HepG2 (cell line): Measurements from ENCODE around the gene NECAP2. TPM values are rescaled to one million over a fixed set of nuclear protein-coding genes. Genes with fewer than 3 reads are reported as not detected.

Experiments used
- ATRX ChIP-seq: sonication (generic); formaldehyde crosslinking; IDR thresholded peaks from 2 replicates; pipeline ENCODE4 v1.4.0; 2020; ENCODE audit warnings: missing genetic modification reagents, borderline replicate concordance
- BRD4 ChIP-seq: sonication (generic); formaldehyde crosslinking; IDR thresholded peaks from 2 replicates; pipeline ENCODE4 v1.4.0; 2020; ENCODE audit warnings: missing genetic modification reagents
- ELF4 ChIP-seq: sonication (generic); formaldehyde crosslinking; IDR thresholded peaks from 2 replicates; pipeline ENCODE4 v1.5.0; 2020; ENCODE audit warnings: missing genetic modification reagents, mild to moderate bottlenecking, moderate library complexity, borderline replicate concordance
- KDM2A ChIP-seq: sonication (generic); formaldehyde crosslinking; IDR thresholded peaks from 2 replicates; pipeline ENCODE4 v1.4.0; 2020; ENCODE audit warnings: low read depth, missing genetic modification reagents, borderline replicate concordance
- MAF1 ChIP-seq: sonication (generic); formaldehyde crosslinking; IDR thresholded peaks from 2 replicates; pipeline ENCODE4 v1.5.0; 2020; ENCODE audit warnings: missing genetic modification reagents, borderline replicate concordance
- PAX8 ChIP-seq: sonication (generic); formaldehyde crosslinking; IDR thresholded peaks from 2 replicates; pipeline ENCODE4 v1.8.0; 2022; ENCODE audit warnings: mild to moderate bottlenecking, missing genetic modification reagents, borderline replicate concordance
- SIN3A ChIP-seq: IDR thresholded peaks from 2 replicates; pipeline ENCODE4 v1.6.1; 2011; ENCODE audit warnings: low read depth, mild to moderate bottlenecking, control low read depth, low read length, borderline replicate concordance
- SMAD9 ChIP-seq: sonication (generic); formaldehyde crosslinking; IDR thresholded peaks from 2 replicates; pipeline ENCODE4 v1.5.1; 2020; ENCODE audit warnings: mild to moderate bottlenecking, missing genetic modification reagents
- SNAI1 ChIP-seq: sonication (generic); formaldehyde crosslinking; IDR thresholded peaks from 2 replicates; pipeline ENCODE4 v1.5.0; 2020; ENCODE audit warnings: mild to moderate bottlenecking, missing genetic modification reagents, borderline replicate concordance
- ZNF224 ChIP-seq: sonication (generic); formaldehyde crosslinking; IDR thresholded peaks from 2 replicates; pipeline ENCODE4 v1.5.0; 2020; ENCODE audit warnings: mild to moderate bottlenecking, missing genetic modification reagents
- ZNF234 ChIP-seq: sonication (generic); formaldehyde crosslinking; conservative IDR thresholded peaks from 2 replicates; pipeline ENCODE4 v1.5.1; 2020; ENCODE audit warnings: mild to moderate bottlenecking, missing genetic modification reagents
- ZNF317 ChIP-seq: sonication (generic); formaldehyde crosslinking; IDR thresholded peaks from 2 replicates; pipeline ENCODE4 v1.5.0; 2020; ENCODE audit warnings: mild to moderate bottlenecking, missing genetic modification reagents
- ZNF790 ChIP-seq: sonication (generic); formaldehyde crosslinking; IDR thresholded peaks from 2 replicates; pipeline ENCODE4 v1.8.0; 2022; ENCODE audit warnings: missing genetic modification reagents, mild to moderate bottlenecking, borderline replicate concordance
- ZNF878 ChIP-seq: sonication (generic); formaldehyde crosslinking; IDR thresholded peaks from 2 replicates; pipeline ENCODE4 v1.8.1; 2023; ENCODE audit warnings: mild to moderate bottlenecking, missing genetic modification reagents, moderate library complexity
- polyA plus RNA-seq, 8 experiments: library from polyadenylated mRNA; depleted of rRNA in 3 of 8; stranded (reverse) in 7 of 8; unstranded in 1 of 8; fragments of >200 nt; fragmentation: Illumina TruSeq in 4 of 8; extraction: Trizol in 4 of 8; gene quantifications; 2 replicates each; pipeline versions ENCODE4 v1.2.1 to v1.2.3, GENCODE V29; 2011 to 2016; ENCODE audit warnings: low read depth in 4 of 8, missing spikeins in 1 of 8, mixed read lengths in 1 of 8; ENCODE audit not compliant: insufficient read depth in 1 of 8
- total RNA-seq, 5 experiments: library from RNA; depleted of rRNA; stranded (reverse); fragments of >200 nt; fragmentation: Illumina TruSeq; extraction: Trizol; gene quantifications; 2 replicates each; pipeline ENCODE4 v1.2.3, GENCODE V29; 2016; ENCODE audit warnings: low read depth in 1 of 5
- TF ChIP-seq, protein P1 (sequence below): sonication (generic); formaldehyde crosslinking; IDR thresholded peaks from 2 replicates; pipeline ENCODE4 v1.4.0; 2020; ENCODE audit warnings: missing genetic modification reagents, mild to moderate bottlenecking, borderline replicate concordance
- TF ChIP-seq, protein P2 (sequence below): IDR thresholded peaks from 2 replicates; pipeline ENCODE4 v1.6.1; 2016; ENCODE audit warnings: missing compliant biosample characterization, missing genetic modification reagents, borderline replicate concordance
- TF ChIP-seq, protein P3 (sequence below): sonication (generic); formaldehyde crosslinking; IDR thresholded peaks from 2 replicates; pipeline ENCODE4 v1.9.0; 2022; ENCODE audit warnings: missing genetic modification reagents, mild to moderate bottlenecking, borderline replicate concordance
- TF ChIP-seq, protein P4 (sequence below): sonication (generic); formaldehyde crosslinking; conservative IDR thresholded peaks from 2 replicates; pipeline ENCODE4 v1.8.0; 2022; ENCODE audit warnings: low read depth, missing genetic modification reagents

The NECAP2 gene
- total and polyA plus RNA-seq, 2 of the 13 experiments (the other 11 are each of a cell fraction or from before 2014, with no cell fraction given) = 38.5 to 52.3 TPM

DNA sequence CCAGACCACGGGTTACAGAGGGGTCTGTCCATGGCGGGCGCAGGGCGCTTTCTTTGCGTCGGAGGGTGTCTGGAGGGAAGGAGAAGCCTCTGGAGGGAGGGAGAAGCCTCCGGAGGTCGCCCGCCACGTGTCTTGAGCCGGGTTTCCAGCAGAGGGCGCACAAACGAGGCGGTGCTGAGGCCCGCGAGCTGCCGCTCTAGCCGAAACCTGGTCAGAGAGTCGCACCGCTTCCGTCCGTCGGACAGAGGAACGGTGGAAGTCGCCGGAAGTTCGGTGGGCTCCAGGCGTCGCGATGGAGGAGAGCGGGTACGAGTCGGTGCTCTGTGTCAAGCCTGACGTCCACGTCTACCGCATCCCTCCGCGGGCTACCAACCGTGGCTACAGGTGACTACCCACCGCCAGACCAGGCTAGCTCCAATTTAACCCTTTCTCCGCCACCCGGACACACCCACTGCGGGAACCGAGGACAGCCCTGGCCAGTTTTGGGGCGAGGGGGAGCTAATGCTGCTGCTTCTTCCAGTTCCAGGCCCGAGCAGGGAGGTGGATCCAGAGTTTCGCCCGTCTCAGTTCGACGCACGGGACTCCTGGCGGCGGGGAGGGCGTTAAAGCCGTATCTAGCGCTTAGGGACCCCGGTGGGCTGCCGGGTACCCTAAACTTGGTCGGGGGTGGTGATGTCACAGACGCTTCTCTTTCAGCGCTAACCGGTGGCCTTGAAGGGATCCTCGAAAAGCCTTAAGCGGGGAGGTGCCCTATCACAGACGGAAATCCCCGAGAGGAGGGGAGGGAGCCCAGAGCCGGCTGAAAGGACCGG lies at the start of gene NECAP2 (continued):
- TF ChIP-seq, protein P1, sequence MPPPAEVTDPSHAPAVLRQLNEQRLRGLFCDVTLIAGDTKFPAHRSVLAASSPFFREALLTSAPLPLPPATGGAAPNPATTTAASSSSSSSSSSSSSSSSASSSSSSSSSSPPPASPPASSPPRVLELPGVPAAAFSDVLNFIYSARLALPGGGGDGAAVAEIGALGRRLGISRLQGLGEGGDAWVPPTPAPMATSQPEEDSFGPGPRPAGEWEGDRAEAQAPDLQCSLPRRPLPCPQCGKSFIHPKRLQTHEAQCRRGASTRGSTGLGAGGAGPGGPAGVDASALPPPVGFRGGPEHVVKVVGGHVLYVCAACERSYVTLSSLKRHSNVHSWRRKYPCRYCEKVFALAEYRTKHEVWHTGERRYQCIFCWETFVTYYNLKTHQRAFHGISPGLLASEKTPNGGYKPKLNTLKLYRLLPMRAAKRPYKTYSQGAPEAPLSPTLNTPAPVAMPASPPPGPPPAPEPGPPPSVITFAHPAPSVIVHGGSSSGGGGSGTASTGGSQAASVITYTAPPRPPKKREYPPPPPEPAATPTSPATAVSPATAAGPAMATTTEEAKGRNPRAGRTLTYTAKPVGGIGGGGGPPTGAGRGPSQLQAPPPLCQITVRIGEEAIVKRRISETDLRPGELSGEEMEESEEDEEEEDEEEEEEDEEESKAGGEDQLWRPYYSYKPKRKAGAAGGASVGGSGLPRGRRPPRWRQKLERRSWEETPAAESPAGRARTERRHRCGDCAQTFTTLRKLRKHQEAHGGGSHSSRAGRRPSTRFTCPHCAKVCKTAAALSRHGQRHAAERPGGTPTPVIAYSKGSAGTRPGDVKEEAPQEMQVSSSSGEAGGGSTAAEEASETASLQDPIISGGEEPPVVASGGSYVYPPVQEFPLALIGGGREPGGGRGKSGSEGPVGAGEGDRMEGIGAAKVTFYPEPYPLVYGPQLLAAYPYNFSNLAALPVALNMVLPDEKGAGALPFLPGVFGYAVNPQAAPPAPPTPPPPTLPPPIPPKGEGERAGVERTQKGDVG (CRISPR knock-in tag) = peak; percentile 87; the same call in 1 of the 2 replicates
- TF ChIP-seq SNAI1 (CRISPR knock-in tag) = peak; percentile 49; the same call in 1 of the 2 replicates
- no peak for TF ChIP-seq ZNF878 (CRISPR knock-in tag)
- TF ChIP-seq, protein P2, sequence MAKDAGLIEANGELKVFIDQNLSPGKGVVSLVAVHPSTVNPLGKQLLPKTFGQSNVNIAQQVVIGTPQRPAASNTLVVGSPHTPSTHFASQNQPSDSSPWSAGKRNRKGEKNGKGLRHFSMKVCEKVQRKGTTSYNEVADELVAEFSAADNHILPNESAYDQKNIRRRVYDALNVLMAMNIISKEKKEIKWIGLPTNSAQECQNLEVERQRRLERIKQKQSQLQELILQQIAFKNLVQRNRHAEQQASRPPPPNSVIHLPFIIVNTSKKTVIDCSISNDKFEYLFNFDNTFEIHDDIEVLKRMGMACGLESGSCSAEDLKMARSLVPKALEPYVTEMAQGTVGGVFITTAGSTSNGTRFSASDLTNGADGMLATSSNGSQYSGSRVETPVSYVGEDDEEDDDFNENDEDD = peak; percentile 86; the same call in 1 of the 2 replicates
- TF ChIP-seq, protein P3, sequence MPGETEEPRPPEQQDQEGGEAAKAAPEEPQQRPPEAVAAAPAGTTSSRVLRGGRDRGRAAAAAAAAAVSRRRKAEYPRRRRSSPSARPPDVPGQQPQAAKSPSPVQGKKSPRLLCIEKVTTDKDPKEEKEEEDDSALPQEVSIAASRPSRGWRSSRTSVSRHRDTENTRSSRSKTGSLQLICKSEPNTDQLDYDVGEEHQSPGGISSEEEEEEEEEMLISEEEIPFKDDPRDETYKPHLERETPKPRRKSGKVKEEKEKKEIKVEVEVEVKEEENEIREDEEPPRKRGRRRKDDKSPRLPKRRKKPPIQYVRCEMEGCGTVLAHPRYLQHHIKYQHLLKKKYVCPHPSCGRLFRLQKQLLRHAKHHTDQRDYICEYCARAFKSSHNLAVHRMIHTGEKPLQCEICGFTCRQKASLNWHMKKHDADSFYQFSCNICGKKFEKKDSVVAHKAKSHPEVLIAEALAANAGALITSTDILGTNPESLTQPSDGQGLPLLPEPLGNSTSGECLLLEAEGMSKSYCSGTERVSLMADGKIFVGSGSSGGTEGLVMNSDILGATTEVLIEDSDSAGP (CRISPR knock-in tag) = peak; percentile 97
- TF ChIP-seq BRD4 = peak; percentile 77
- no peak for TF ChIP-seq ATRX (CRISPR knock-in tag)
- peak; percentile 87 for TF ChIP-seq ZNF317 (CRISPR knock-in tag)
- no peak; the same call in 1 of the 2 replicates for TF ChIP-seq PAX8 (CRISPR knock-in tag)
- no peak for TF ChIP-seq SMAD9 (CRISPR knock-in tag)
- TF ChIP-seq, protein P4, sequence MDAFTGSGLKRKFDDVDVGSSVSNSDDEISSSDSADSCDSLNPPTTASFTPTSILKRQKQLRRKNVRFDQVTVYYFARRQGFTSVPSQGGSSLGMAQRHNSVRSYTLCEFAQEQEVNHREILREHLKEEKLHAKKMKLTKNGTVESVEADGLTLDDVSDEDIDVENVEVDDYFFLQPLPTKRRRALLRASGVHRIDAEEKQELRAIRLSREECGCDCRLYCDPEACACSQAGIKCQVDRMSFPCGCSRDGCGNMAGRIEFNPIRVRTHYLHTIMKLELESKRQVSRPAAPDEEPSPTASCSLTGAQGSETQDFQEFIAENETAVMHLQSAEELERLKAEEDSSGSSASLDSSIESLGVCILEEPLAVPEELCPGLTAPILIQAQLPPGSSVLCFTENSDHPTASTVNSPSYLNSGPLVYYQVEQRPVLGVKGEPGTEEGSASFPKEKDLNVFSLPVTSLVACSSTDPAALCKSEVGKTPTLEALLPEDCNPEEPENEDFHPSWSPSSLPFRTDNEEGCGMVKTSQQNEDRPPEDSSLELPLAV (CRISPR knock-in tag) = no peak
- peak; percentile 97 for TF ChIP-seq KDM2A
- no peak for TF ChIP-seq ZNF224 (CRISPR knock-in tag)
- 0 out of 2 replicates have a peak, but pooled peaks have one; percentile 8 for TF ChIP-seq ELF4
- no peak for TF ChIP-seq ZNF234 (CRISPR knock-in tag)
- TF ChIP-seq MAF1 (CRISPR knock-in tag) = 0 out of 2 replicates have a peak, but pooled peaks have one; percentile 23
- TF ChIP-seq ZNF790 (CRISPR knock-in tag) = no peak; the same call in 1 of the 2 replicates
- peak; percentile 90 for TF ChIP-seq SIN3A
